Activated CD8-positive, alpha-beta memory T cell treated with anti-CD3 and anti-CD28 coated beads, Interleukin-2, amount 10 ng/mL, durations not matched to agents 7 days and 5 days (primary cell): ENCODE data around the gene DCUN1D2. TPM values are rescaled to one million over a fixed set of nuclear protein-coding genes. Genes with fewer than 3 reads are reported as not detected.
"Not testable (repeated sequence)": the region's sequence is repeated elsewhere in the genome, so short reads cannot be mapped to it uniquely, and the experiment has no call there.

Experiments
- ATAC-seq: fragments of 150-1000 bp; cut with Tn5 transposase; one replicate; pipeline ENCODE4 v1.10.0; 2021; ENCODE audit warnings: moderate library complexity
- CTCF ChIA-PET: fragments of 350-600 bp; sonication (Branson Sonifier 250); formaldehyde crosslinking; loops from one replicate; lab custom pipeline; 2021; ENCODE audit warnings: antibody characterized with exemption; lab: Charles Lee
- DNase-seq: peaks from one replicate; pipeline ENCODE4 v3.0.0-alpha.2; 2020
- H3K27ac Mint-ChIP-seq: one replicate; pipeline ENCODE4 v1.8.0; 2021; ENCODE audit warnings: mild to moderate bottlenecking, mixed read lengths
- H3K27me3 Mint-ChIP-seq: one replicate; pipeline ENCODE4 v1.8.0; 2021; ENCODE audit warnings: mixed read lengths
- H3K36me3 Mint-ChIP-seq: one replicate; pipeline ENCODE4 v1.8.0; 2021; ENCODE audit warnings: mild to moderate bottlenecking, mixed read lengths
- H3K4me1 Mint-ChIP-seq: one replicate; pipeline ENCODE4 v1.8.0; 2021; ENCODE audit warnings: mixed read lengths
- H3K4me3 Mint-ChIP-seq: one replicate; pipeline ENCODE4 v1.8.0; 2021; ENCODE audit warnings: mild to moderate bottlenecking, moderate library complexity, mixed read lengths
- H3K9me3 Mint-ChIP-seq: one replicate; pipeline ENCODE4 v1.8.0; 2022; ENCODE audit warnings: low read depth, mixed read lengths
- total RNA-seq, 2 experiments: library from RNA; stranded (reverse); gene quantifications; one replicate each; pipeline ENCODE4 v1.2.3, GENCODE V29; 2021

DCUN1D2 gene
- total RNA-seq, 2 experiments from 2014 or later, result 17.2 to 29.1 TPM

DNA sequence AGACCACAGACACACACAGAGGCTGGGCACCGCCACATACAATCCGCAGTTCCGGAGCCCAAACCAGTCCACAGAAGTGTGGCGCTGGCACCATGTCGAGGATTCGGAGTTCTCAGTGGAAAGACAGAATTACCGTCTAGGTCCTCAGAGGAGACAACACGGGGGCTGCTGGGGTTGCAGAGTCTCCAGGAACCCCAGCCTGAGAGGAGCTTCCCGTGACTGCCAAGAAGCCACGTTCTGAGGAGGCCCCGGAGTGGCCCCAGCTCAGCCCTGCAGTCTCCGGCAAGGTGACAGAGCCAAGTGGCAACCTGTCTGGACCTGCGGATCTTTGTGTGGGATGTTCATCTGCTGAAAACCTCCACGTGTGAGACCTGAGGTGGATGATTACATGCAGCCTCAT, 29.9 kb downstream of the DCUN1D2 start:
- Mint-ChIP-seq H3K9me3 (no peaks in the 10 kb centered on the region), H3K4me1 (peaks cover 6% of the 10 kb centered on the region), H3K4me3 (no peak overlapping the region), H3K27ac (no peak overlapping the region), H3K36me3 (peaks cover 14% of the 10 kb centered on the region), H3K27me3 (no peaks in the 10 kb centered on the region)
- ATAC-seq, result no peak
- DNase-seq, result no peak
- CTCF ChIA-PET, result interaction anchor here (1.1 kb wide), 1 partner anchor 102 kb away, joined by 3 read pairs; no protein-coding TSS in a partner anchor

DNA sequence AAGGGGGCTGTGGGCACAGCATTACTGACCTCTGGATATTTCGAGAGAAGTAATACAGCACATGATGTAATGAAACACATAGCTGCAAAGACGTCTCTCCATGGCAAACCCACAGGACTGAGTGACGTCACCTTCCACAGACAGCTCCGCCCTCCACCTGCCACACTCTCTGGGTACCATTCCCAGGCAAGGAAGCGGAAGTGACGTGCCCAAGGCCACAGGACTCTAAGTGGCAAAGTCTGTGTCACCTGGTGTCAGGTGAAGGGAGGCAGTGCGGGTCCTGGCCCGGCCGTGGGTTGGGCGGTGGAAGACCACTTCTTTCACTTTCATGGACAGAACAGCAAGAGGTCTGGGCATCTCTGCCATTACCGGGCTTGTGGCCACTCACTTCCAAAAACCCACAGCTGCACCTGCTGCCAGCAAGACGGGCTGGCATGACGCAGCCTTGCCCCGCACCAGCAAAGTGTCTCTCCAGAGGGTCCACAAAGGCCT, 30.4 kb downstream of the DCUN1D2 start:
- Mint-ChIP-seq H3K9me3 (no peaks in the 10 kb centered on the region), H3K4me1 (peaks cover under 1% of the 10 kb centered on the region), H3K27me3 (no peaks in the 10 kb centered on the region), H3K27ac (no peak overlapping the region), H3K4me3 (no peak overlapping the region), H3K36me3 (peaks cover 12% of the 10 kb centered on the region)
- ATAC-seq (no peak), DNase-seq (no peak)
- CTCF ChIA-PET, result interaction anchor here (1.1 kb wide), 1 partner anchor 102 kb away, joined by 3 read pairs; no protein-coding TSS in a partner anchor

DNA sequence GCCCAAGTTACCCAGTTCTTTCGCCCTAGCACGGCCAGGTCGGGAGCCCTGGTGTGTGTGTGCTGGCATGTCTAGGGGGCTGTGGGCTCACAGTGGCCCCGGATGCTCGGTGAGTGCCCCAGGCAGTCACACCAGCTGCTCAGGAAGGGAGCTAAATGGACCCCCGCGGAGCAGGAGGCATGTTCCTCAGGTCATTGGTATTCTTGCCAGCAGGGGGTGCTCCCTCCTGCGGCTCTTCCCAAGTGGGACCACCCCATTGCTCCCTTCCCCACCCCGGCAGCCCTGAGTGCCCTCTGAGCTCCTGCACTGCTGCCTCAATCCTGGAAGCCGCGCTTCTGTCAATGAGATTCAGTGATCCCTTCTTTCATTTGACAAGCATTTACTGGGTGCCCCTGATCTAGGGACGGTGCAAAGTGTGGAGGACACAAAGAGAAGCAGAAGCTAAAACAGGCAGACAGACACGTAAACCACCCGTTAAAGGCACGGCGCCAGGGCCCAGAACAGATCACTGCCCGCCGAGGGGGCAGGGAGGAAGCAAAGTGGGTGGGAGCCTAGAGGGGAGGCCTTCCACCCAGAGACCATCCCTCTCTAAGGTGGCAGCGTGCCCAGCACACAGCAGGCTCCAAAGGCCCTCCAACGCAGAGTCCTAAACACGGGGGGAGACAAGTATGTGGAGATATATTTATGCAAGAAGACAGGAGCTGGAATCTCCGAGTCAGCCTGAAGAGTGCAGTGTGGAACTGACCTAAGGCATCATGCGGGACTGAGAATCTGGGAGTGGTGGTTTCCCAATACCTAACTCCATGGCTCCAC, 32.1 kb downstream of the DCUN1D2 start:
- CTCF ChIA-PET, result interaction anchor here (1.2 to 1.8 kb wide), 2 partner anchors 14 to 30 kb away, joined by 3 to 5 read pairs; no protein-coding TSS in a partner anchor

DNA sequence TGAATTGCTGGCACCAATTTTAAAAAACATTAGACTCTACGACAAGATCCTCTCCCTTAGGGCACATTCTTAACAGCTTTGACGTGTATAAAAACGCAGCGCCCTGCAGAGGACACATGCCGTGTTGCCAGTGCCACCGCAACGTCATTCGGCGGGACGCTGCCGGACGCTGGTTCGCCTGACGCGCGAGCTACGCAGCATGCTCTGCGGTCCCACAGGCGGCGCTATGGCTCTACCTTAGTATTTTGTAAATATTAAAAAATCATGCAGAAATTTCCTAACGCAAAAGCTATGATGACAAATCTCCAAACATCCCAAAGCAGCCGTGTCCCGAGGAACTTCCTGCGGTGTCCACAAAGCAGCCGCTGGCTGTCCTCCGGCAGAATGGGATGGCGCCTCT, 33.0 kb downstream of the DCUN1D2 start:
- Mint-ChIP-seq H3K9me3 (no peaks in the 10 kb centered on the region), H3K36me3 (peaks cover 12% of the 10 kb centered on the region), H3K27me3 (no peaks in the 10 kb centered on the region), H3K4me1 (no peaks in the 10 kb centered on the region), H3K4me3 (no peak overlapping the region), H3K27ac (no peak overlapping the region)
- DNase-seq, result no peak
- ATAC-seq, result no peak
- CTCF ChIA-PET, result interaction anchor here (0.8 to 1.8 kb wide), 3 partner anchors 31 to 250 kb away, joined by 3 to 7 read pairs (median 5); no protein-coding TSS in a partner anchor

More for the DNA sequence above, 32.1 kb downstream of the DCUN1D2 start:
- H3K4me1 Mint-ChIP-seq, result no peaks in the 10 kb centered on the region
- no peak for ATAC-seq
- peaks cover 12% of the 10 kb centered on the region for H3K36me3 Mint-ChIP-seq
- no peaks in the 10 kb centered on the region for H3K9me3 Mint-ChIP-seq
- no peaks in the 10 kb centered on the region for H3K27me3 Mint-ChIP-seq
- H3K4me3 Mint-ChIP-seq, result no peak overlapping the region
- no peak overlapping the region for H3K27ac Mint-ChIP-seq
- no peak for DNase-seq

DNA sequence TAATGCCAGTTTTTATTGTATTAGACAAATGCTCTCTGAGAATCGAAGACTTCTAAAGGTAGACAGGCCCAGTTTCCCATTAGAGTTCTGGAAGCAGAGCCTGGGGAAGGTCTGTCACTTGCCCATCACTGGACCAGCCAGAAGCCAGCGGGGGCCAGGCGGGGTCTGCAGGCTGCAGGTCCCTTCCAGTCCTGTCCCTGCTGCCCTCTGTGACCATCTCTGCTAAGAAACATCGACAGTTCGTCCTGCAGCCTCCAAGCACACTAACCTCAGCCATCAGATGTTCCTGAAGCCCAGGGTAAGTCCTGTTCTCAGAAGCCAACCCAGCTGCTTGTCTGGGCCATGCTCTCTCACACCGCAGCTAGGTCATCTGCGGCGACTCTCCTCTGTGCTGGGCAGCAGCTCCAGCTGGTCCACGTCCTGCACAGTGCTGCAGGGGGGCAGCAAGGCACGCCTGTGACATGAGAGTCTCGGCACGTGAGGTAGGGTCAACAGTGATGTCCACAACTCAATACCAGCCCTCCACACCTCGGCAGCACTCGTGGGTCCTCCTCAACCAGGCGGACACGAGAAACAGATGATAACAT, 34.3 kb downstream of the DCUN1D2 start:
- CTCF ChIA-PET, result no interaction called here

DNA sequence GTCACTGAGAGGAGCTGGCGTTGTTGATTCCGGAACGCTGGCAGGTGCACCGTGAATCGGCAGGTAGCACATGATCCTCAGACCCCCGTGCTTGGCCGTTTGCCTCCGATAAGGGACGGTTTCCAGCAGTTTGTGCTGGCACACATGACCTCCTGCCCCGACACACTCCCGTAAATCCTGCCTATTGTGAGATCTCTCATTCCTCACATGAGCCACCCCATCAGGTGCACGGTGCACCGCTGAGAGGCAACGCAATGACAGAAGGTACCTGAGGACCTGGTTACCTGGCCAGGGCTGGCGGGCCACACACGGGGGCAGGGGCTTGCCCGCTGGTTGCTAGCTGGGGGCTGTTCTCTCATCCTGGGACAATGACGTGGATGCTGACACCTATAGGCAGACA, 35.1 kb downstream of the DCUN1D2 start:
- ATAC-seq (no peak), DNase-seq (no peak)
- H3K4me3 Mint-ChIP-seq, result no peak overlapping the region
- H3K4me1 Mint-ChIP-seq, result no peaks in the 10 kb centered on the region
- H3K27me3 Mint-ChIP-seq, result no peaks in the 10 kb centered on the region
- no peaks in the 10 kb centered on the region for H3K9me3 Mint-ChIP-seq
- no peak overlapping the region for H3K27ac Mint-ChIP-seq
- CTCF ChIA-PET, result no interaction called here
- peaks cover 12% of the 10 kb centered on the region for H3K36me3 Mint-ChIP-seq

More for the DNA sequence above, 34.3 kb downstream of the DCUN1D2 start:
- ATAC-seq, result no peak
- Mint-ChIP-seq H3K9me3 (no peaks in the 10 kb centered on the region), H3K4me1 (no peaks in the 10 kb centered on the region), H3K4me3 (no peak overlapping the region), H3K27ac (no peak overlapping the region), H3K36me3 (peaks cover 12% of the 10 kb centered on the region), H3K27me3 (no peaks in the 10 kb centered on the region)
- no peak for DNase-seq

DNA sequence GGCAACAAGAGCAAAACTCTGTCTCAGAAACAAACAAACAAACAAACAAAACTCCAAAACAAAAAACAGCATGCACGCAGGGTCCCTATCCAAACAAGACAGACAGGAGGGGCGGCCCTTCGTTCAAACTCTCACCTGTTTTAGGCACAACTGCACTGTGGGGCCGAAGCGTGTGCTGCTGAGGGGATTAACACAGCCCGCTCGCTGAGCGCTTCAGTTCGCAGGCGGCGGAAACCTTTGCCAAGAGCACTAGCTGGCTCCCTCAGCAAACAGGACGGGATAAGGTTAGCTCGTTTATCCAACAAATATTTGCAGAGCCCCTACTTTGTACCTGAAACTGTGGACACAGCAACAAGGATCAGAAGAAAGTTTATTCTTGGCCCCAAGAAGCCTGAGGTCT, 35.6 kb downstream of the DCUN1D2 start:
- Mint-ChIP-seq H3K27me3 (no peaks in the 10 kb centered on the region), H3K36me3 (peaks cover 7% of the 10 kb centered on the region), H3K4me1 (no peaks in the 10 kb centered on the region), H3K9me3 (no peaks in the 10 kb centered on the region), H3K4me3 (no peak overlapping the region), H3K27ac (no peak overlapping the region)
- no peak for ATAC-seq
- CTCF ChIA-PET, result no interaction called here
- DNase-seq, result no peak

DNA sequence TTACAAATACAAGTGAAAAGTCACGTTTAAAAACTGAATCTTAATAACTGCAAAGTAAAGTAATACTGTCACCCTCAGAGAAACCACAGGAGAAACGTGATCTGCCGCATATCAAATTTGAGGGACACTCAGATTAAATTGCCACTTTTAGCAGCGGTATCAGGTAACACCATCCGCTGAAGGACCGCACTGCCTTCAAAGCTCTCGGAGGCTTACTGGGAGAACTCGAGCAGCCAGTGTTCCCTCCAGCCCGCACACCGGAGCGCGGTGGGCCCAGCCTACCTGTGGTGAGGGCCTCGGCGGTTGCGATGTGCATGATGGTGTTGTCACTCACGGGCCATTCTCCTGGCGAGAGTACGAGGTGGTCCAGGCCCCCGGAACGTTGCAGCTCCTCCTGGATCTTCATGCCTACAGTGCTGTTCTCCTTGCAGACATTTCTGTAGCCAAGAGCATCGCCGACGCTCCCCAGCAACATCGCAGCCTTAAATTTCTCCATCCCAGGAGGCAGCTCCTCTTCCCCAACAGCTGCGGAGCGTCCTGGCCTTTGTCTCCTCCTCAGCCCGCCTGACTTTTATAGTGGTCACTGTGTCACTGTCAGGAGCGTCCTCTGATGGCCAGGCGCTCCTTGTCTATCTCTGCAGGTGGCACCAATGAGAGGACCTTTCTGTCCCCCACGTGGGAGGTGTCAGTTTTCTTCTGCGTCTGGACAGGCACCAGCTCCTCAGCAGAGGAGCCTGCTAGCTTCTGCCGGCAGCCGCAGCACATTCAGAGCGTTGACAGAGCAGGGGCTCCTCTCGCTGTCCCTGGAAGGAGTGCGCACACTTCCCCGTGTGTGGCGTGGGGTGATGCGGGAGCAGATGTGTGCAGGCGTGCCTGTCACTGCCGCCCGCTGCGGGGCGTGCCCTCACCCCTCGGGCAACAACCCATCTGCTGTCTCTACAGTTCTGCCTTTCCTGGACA, 37.3 kb downstream of the DCUN1D2 start, which contains the start of gene ADPRHL1:
TSS of gene ADPRHL1 (minus strand) at position 547 of the 960 bp plus-strand sequence. CDS start at position 496, 51 bp downstream.
- Mint-ChIP-seq H3K36me3 (peaks cover 5% of the 10 kb centered on the region), H3K27ac (no peak within 1 kb of the TSS), H3K9me3 (no peaks in the 10 kb centered on the region), H3K4me3 (no peak within 1 kb of the TSS), H3K4me1 (no peaks in the 10 kb centered on the region), H3K27me3 (no peaks in the 10 kb centered on the region)
- ATAC-seq (no peak), DNase-seq (peak; percentile 22)
- CTCF ChIA-PET, result no interaction called here

DNA sequence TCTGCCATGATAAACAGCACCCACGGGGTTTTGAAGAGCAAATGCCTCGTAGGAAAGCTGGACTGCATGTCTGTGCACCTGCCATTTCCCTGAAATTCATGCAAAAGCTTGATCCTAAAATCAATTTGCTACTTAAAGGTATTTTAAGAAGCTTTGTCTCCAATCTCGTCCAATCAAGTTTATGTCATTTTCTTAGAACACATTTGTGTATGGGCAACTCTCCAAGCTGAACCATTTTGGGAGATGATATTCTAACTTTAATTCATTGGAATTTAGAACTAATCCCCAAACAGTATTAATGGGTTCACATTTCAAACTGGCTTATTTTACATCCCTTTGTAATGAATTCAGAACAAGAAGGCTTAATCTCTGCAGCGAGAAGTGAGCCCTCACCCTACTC, 38.0 kb downstream of the DCUN1D2 start:
- no peak overlapping the region for H3K27ac Mint-ChIP-seq
- no peak for ATAC-seq
- DNase-seq, result no peak
- H3K4me1 Mint-ChIP-seq, result no peaks in the 10 kb centered on the region
- H3K4me3 Mint-ChIP-seq, result no peak overlapping the region
- no peaks in the 10 kb centered on the region for H3K27me3 Mint-ChIP-seq
- no peaks in the 10 kb centered on the region for H3K9me3 Mint-ChIP-seq
- peaks cover 6% of the 10 kb centered on the region for H3K36me3 Mint-ChIP-seq
- CTCF ChIA-PET, result no interaction called here

DNA sequence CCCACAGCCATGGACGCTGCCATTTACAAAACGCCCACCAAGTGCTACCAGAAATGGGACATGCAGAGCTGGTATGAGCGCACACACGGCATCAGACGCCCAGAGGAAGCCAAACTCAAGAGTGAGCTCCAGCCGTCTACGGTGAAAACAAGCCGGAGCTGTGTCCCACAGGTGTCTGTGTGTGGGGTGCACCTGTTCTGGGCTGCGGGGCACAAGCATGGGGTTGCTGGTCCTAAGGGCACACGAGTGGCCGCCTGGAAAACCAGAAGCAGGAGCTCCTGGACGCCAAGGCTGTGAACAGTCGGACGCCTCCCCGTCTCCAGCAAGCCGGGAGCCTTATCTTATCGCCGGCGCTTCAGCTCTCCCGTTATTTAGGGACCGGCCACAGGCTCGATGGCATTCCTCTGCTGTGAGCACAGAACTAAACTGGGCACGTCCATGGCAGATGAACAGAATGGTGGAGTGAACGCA, 38.5 kb downstream of the DCUN1D2 start:
- no peak overlapping the region for H3K4me3 Mint-ChIP-seq
- H3K36me3 Mint-ChIP-seq, result peaks cover 7% of the 10 kb centered on the region
- ATAC-seq (no peak), DNase-seq (no peak)
- H3K27me3 Mint-ChIP-seq, result no peaks in the 10 kb centered on the region
- H3K9me3 Mint-ChIP-seq, result no peaks in the 10 kb centered on the region
- H3K27ac Mint-ChIP-seq, result no peak overlapping the region
- H3K4me1 Mint-ChIP-seq, result no peaks in the 10 kb centered on the region
- CTCF ChIA-PET, result no interaction called here

DNA sequence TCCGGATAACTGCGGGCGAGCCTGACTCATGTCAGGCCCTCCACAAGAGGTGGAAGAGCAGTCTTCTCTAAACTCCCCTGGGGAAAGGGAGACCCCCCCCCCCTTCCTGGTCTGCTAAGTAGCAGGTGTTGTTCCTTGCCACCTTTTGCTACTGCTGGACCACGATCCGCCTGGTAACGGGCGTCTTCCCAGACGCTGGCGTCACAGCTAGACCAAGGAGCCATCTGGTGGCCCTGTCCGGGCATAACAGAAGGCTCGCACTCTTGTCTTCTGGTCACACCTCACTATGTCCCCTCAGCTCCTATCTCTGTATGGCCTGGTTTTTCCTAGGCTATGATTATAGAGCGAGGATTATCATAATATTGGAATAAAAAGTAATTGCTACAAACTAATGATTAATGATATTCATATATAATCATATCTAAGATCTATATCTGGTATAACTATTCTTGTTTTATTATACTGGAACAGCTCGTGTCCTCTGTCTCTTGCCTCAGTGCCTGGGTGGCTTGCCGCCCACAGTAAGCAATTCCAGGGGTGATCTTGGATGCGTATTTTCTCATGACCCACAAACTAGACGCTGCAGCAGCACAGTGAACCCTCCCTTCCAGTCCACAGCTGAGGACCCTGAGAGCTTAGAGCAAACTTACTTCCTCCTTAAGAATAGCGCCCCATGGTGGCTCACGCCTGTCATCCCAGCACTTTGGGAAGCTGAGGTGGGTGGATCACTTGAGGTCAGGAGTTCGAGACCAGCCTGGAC, 39.5 kb downstream of the DCUN1D2 start:
- H3K27me3 Mint-ChIP-seq, H3K36me3 Mint-ChIP-seq, DNase-seq, ATAC-seq, H3K9me3 Mint-ChIP-seq, CTCF ChIA-PET, H3K27ac Mint-ChIP-seq, H3K4me1 Mint-ChIP-seq, H3K4me3 Mint-ChIP-seq: not testable (repeated sequence)

DNA sequence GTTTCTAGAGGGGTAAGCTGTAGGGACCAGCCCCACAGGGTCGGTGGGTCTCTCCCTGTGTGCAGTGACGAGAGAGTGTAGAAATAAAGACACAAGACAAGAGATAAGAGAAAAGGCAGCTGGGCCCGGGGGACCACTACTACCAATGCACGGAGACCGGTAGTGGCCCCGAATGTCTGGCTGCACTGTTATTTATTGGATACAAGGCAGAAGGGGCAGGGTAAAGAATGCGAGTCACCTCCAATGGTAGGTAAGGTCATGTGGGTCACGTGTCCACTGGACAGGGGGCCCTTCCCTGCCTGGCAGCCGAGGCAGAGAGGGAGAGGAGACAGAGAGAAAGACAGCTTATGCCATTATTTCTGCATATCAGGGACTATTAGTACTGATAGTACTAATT, 40.2 kb downstream of the DCUN1D2 start:
- not testable (repeated sequence) for ATAC-seq

More for the DNA sequence above, 40.2 kb downstream of the DCUN1D2 start:
- H3K9me3 Mint-ChIP-seq, H3K36me3 Mint-ChIP-seq, DNase-seq, H3K4me1 Mint-ChIP-seq, H3K27me3 Mint-ChIP-seq, CTCF ChIA-PET, H3K27ac Mint-ChIP-seq: not testable (repeated sequence)
- peak overlapping the region; percentile 73 for H3K4me3 Mint-ChIP-seq
